Smooth muscle cell (in vitro differentiated cells): ENCODE data around the gene TRIM62. TPM values are rescaled to one million over a fixed set of nuclear protein-coding genes. Genes with fewer than 3 reads are reported as not detected.
"Not testable (repeated sequence)": the region's sequence is repeated elsewhere in the genome, so short reads cannot be mapped to it uniquely, and the experiment has no call there.

Experiments
- DNase-seq: peaks from one replicate; lab custom pipeline; 2025; ENCODE audit not compliant: unreplicated experiment; lab: John Stamatoyannopoulos, UW
- H2AFZ ChIP-seq: fragments of 200-600 bp; sonication (generic); 2 replicates; pipeline ENCODE4 v1.6.0; 2016; ENCODE audit warnings: antibody characterized with exemption, low read depth, mild to moderate bottlenecking
- H3F3A ChIP-seq: fragments of 200-600 bp; sonication (generic); 2 replicates; pipeline ENCODE4 v1.6.0; 2017; ENCODE audit warnings: antibody characterized with exemption, low read depth
- H3K27ac ChIP-seq: fragments of 200-600 bp; sonication (generic); 2 replicates; pipeline ENCODE4 v1.5.1; 2016; ENCODE audit warnings: low read depth, mild to moderate bottlenecking
- H3K27me3 ChIP-seq: fragments of 200-600 bp; sonication (generic); 2 replicates; pipeline ENCODE4 v1.6.1; 2016; ENCODE audit warnings: low read depth, mild to moderate bottlenecking
- H3K36me3 ChIP-seq: fragments of 200-600 bp; sonication (generic); 2 replicates; pipeline ENCODE4 v1.5.1; 2016; ENCODE audit warnings: low read depth
- H3K4me1 ChIP-seq: fragments of 200-600 bp; sonication (generic); 2 replicates; pipeline ENCODE4 v1.5.1; 2016; ENCODE audit warnings: low read depth
- H3K4me2 ChIP-seq: fragments of 200-600 bp; sonication (generic); 2 replicates; pipeline ENCODE4 v1.6.0; 2016; ENCODE audit warnings: mild to moderate bottlenecking
- H3K4me3 ChIP-seq: fragments of 200-600 bp; sonication (generic); 2 replicates; pipeline ENCODE4 v1.5.1; 2016; ENCODE audit warnings: mild to moderate bottlenecking
- H3K79me2 ChIP-seq: fragments of 200-600 bp; sonication (generic); 2 replicates; pipeline ENCODE4 v1.6.0; 2016; ENCODE audit warnings: low read depth, mild to moderate bottlenecking
- H3K9ac ChIP-seq: fragments of 200-600 bp; sonication (generic); 2 replicates; pipeline ENCODE4 v1.6.0; 2016; ENCODE audit warnings: low read depth
- H3K9me3 ChIP-seq: fragments of 200-600 bp; sonication (generic); replicated peaks from 2 replicates; pipeline ENCODE4 v1.5.1; 2016; ENCODE audit warnings: low read depth
- H4K20me1 ChIP-seq: fragments of 200-600 bp; sonication (generic); 2 replicates; pipeline ENCODE4 v1.6.0; 2016; ENCODE audit warnings: low read depth
- WGBS: methylation state at CpG from one replicate; pipeline ENCODE4 v1.1.7; 2016; ENCODE audit warnings: low lambda C conversion rate; 5-methylcytosine and 5-hydroxymethylcytosine counted together
- polyA plus RNA-seq: library from polyadenylated mRNA; unstranded; fragments of >200 nt; fragmentation: Nextera tagmentation; extraction: Ambion mirVana; gene quantifications from 2 replicates; pipeline ENCODE4 v1.2.1, GENCODE V29; 2016
- total RNA-seq: library from RNA; depleted of rRNA; stranded (reverse); fragments of >200 nt; gene quantifications from 2 replicates; pipeline ENCODE4 v1.2.3, GENCODE V29; 2014
- TF ChIP-seq, protein P1 (sequence below): fragments of 200-600 bp; sonication (generic); IDR thresholded peaks from 2 replicates; pipeline ENCODE4 v1.5.1; 2017; ENCODE audit warnings: borderline replicate concordance, mild to moderate bottlenecking, antibody characterized with exemption; ENCODE audit not compliant: insufficient read depth, poor library complexity, severe bottlenecking

Gene TRIM62
- total and polyA plus RNA-seq, 2 experiments from 2014 or later, result 1.3 to 3.9 TPM

DNA sequence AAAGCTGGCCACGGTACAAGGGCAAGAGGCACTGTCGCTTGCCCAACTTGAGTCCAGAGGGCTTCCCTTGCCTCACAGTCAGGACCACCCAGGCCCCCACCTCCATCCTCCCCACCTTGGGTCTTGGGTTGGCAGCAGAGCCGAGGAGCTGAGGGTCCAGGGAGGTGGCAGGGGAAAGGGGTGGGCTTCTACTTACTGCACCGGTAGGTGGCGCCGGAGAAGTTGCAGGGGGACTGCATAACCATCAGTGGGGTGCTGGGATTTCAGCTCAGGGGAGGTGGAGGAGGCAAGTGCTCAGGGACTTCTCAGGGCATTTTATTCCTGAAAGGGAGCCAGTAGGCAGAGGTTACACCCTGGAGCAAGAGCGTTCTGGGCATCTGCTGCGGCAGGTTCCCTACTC lies 44.0 kb downstream of the TRIM62 start:
- TF ChIP-seq, protein P1, sequence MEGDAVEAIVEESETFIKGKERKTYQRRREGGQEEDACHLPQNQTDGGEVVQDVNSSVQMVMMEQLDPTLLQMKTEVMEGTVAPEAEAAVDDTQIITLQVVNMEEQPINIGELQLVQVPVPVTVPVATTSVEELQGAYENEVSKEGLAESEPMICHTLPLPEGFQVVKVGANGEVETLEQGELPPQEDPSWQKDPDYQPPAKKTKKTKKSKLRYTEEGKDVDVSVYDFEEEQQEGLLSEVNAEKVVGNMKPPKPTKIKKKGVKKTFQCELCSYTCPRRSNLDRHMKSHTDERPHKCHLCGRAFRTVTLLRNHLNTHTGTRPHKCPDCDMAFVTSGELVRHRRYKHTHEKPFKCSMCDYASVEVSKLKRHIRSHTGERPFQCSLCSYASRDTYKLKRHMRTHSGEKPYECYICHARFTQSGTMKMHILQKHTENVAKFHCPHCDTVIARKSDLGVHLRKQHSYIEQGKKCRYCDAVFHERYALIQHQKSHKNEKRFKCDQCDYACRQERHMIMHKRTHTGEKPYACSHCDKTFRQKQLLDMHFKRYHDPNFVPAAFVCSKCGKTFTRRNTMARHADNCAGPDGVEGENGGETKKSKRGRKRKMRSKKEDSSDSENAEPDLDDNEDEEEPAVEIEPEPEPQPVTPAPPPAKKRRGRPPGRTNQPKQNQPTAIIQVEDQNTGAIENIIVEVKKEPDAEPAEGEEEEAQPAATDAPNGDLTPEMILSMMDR, result peak; percentile 42

DNA sequence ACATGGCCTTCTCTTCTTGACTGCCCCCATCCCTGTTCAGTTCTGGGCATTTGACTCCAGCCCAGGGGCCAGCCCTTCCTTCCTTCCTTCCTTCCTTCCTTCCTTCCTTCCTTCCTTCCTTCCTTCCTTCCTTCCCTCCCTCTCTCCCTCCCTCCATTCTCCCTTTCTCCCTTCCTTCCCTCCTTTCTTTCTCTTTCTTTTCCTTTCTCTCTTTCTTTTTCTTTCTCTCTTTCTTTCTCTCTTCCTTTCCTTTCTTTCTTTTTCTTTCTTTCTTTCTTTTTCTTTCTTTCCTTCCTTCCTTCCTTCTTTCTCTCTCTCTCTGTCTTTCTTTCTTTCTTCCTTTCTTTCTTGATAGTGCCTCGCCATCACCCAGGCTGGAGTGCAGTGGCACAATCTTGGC lies 45.8 kb downstream of the TRIM62 start:
- not testable (repeated sequence) for H4K20me1 ChIP-seq

More for the DNA sequence above, 44.0 kb downstream of the TRIM62 start:
- WGBS, result 47% methylated on average over 8 of the region's 8 CpGs
- Histone ChIP-seq H3K4me1 (peaks cover 8% of the 10 kb centered on the region), H3K4me2 (no peak overlapping the region), H3F3A (no peaks in the 10 kb centered on the region), H3K36me3 (no peaks in the 10 kb centered on the region), H3K27ac (no peak overlapping the region), H3K79me2 (no peaks in the 10 kb centered on the region), H2AFZ (no peak overlapping the region), H3K9ac (no peak overlapping the region), H3K9me3 (no peaks in the 10 kb centered on the region), H4K20me1 (no peaks in the 10 kb centered on the region), H3K27me3 (no peaks in the 10 kb centered on the region), H3K4me3 (no peak overlapping the region)
- DNase-seq, result no peak

DNA sequence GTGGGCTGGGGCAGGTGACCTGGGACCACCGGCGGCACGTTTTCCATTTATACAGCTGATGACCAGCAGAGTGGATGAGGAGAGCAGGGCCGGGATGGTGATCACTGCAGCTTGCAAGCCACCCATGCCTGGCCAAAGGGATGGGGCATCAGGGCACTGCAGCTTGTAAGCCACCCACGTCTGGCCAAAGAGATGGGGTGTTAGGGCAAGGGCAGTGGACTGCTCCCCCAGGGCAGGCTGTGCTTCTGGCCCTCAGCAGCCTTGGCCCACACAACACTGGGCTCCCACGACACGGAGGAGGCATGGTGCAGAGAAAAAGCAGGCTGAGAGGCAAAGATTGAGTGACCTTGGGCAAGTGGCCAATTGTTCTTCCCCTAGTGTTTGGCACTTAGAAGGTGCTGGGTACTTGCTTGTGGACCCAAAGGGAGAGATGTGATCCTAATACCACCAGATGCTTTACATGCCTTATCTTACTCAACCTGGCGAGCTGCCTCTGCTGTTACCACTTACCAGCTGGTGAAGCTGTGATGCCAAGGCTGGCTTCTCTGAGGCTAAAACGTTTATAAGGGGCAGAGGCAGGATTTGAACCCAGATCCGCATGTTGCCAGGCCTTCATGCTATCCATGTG lies 48.3 kb downstream of the TRIM62 start:
- Histone ChIP-seq H3K9ac (no peak overlapping the region), H3K36me3 (no peaks in the 10 kb centered on the region), H2AFZ (no peak overlapping the region), H3K9me3 (no peaks in the 10 kb centered on the region), H3K4me1 (no peaks in the 10 kb centered on the region), H3K4me2 (no peak overlapping the region), H3F3A (no peaks in the 10 kb centered on the region), H3K27me3 (no peaks in the 10 kb centered on the region), H4K20me1 (no peaks in the 10 kb centered on the region), H3K79me2 (no peaks in the 10 kb centered on the region), H3K27ac (no peak overlapping the region), H3K4me3 (no peak overlapping the region)
- TF ChIP-seq, protein P1, result no peak
- DNase-seq, result no peak
- WGBS, result 95% methylated on average over 10 of the region's 10 CpGs

More for the DNA sequence above, 45.8 kb downstream of the TRIM62 start:
- H3K4me3 ChIP-seq, H3K4me1 ChIP-seq, H3K36me3 ChIP-seq, H3K9me3 ChIP-seq, H2AFZ ChIP-seq, H3K27ac ChIP-seq, H3K9ac ChIP-seq, H3K79me2 ChIP-seq, H3K4me2 ChIP-seq, DNase-seq, H3F3A ChIP-seq, H3K27me3 ChIP-seq: not testable (repeated sequence)
- WGBS, result 95% methylated on average over 1 of the region's 1 CpG

DNA sequence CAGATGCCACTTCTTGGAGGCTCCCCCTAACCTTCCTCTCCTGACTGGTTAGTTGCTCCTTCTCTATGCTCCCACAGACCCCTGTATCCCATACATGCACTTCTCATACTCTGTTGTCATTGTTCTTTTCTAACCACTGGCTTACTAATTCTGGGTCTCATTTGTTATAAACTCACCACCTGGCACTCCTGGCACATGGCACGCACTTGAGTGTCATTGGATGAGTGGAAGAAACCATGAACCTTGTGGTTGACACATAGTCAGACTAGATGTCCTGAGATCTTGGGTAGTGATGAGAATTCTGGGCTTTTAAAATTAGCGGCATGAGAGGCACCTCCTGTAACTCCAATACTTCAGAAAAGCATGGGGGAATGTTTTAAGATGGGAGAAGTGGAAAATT lies 49.3 kb downstream of the TRIM62 start:
- WGBS, result 97% methylated on average over 2 of the region's 2 CpGs
- H3K27ac ChIP-seq, result no peak overlapping the region
- no peaks in the 10 kb centered on the region for H3K27me3 ChIP-seq
- no peak for DNase-seq
- no peaks in the 10 kb centered on the region for H4K20me1 ChIP-seq
- no peaks in the 10 kb centered on the region for H3K79me2 ChIP-seq
- TF ChIP-seq, protein P1, result no peak
- no peak overlapping the region for H3K4me3 ChIP-seq
- H3K4me1 ChIP-seq, result no peaks in the 10 kb centered on the region
- H3K4me2 ChIP-seq, result no peak overlapping the region
- H3K9me3 ChIP-seq, result no peaks in the 10 kb centered on the region
- no peaks in the 10 kb centered on the region for H3K36me3 ChIP-seq
- H3F3A ChIP-seq, result no peaks in the 10 kb centered on the region
- H2AFZ ChIP-seq, result no peak overlapping the region
- no peak overlapping the region for H3K9ac ChIP-seq
